OCI-M2 (cell line): ENCODE data around the gene ATP8B2.
"Not testable (repeated sequence)": the region's sequence is repeated elsewhere in the genome, so short reads cannot be mapped to it uniquely, and the experiment has no call there.

Experiments used
- DNase-seq: peaks from one replicate; lab custom pipeline; 2025; ENCODE audit not compliant: unreplicated experiment; lab: John Stamatoyannopoulos, UW

ATP8B2 gene

GRCh38 chr1:154324241-154324640 lies 1.1 kb upstream of the ATP8B2 start:
- DNase-seq = no peak

- DNase-seq = no peak
Observed at GRCh38 chr1:154325583-154326545, 539 bp downstream of the ATP8B2 start.

DNA sequence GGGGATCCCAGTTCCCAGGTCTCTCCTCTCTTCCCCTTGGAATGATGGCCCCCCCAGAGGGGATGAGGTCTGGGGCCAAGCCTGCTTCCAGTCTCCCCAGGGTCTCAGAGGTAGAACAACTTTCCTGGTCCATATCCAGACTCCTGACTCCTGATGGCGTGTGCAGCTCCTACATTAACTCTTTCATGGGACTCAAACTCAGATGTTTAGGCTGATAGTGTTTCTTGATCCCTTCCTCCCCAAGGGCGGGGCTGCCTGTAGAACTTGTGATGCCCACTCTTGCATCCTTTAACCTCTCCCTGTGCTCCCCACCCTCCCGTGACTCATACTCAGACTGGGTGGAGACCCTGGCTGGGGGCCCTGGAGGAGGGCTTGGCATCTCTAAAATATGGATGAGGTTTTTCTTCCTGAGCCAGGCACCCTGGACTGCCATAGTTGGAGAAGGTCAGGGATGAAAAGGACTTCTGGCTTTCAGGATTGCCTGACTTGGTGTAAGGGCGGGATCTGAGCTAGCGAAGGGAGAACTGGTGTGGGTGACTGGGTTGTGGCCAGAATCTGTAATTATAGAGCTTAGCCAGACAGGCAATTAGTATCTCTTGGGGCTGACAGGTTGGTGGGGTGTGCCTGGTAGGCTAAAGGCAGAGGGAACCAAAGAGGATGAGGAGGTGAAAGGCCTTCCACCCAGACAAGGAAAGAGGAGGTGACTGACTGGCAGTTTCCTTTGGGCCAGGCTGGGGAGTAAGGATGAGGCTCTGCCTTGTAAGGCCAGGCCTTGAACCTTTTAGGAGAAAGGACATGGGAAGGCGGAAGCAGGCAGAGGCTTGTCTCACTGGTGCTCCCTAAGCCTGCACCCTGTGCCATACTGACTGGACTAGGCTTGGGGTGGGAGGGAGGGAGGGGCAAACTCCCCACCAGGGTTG lies 1.5 kb downstream of the ATP8B2 start:
- no peak for DNase-seq

DNA sequence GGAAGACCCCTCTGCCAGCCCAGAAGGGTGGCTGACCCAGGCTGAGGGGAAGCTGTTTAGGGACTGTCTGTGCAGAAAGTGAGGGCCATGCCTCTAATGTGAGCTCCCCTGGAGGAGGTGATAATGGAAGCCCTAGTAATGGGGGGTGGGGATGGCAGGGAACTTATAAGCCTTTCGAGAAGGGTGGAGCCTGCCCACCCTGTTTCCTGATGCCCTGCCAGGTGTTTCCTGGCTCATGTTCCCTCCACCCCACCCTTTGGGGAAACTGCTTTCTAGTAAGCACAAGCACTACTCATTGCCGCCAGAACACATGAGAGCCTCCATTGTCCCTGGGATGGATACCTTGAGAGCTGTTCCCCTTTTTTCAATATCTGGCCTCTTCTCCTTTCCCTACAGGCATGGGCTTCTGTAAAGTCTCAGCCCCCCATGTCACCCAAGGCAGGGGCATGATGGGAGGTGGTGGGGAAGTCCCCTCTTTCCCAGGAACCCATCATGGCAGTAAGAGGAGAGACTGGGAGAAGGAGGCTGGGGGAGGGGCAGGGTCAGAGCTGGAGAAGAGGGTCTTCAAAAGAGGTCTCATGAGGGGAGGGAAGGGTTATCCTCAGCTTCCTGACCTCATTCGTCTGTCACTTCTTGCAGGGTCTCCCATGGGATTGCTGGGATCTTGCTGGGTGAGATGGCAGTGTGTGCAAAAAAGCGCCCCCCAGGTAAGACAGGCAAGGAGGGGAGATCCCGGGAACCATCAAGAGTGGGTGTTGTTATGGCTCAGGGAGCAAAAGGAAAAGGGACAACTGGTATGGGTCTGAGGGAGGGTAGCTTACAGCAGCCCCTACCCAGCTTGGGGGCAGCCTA lies 2.4 kb downstream of the ATP8B2 start:
- DNase-seq = no peak

- DNase-seq = no peak
Observed at GRCh38 chr1:154328318-154329151, 3.2 kb downstream of the ATP8B2 start.

GRCh38 chr1:154329152-154329521 lies 3.8 kb downstream of the ATP8B2 start:
- DNase-seq = no peak

DNA sequence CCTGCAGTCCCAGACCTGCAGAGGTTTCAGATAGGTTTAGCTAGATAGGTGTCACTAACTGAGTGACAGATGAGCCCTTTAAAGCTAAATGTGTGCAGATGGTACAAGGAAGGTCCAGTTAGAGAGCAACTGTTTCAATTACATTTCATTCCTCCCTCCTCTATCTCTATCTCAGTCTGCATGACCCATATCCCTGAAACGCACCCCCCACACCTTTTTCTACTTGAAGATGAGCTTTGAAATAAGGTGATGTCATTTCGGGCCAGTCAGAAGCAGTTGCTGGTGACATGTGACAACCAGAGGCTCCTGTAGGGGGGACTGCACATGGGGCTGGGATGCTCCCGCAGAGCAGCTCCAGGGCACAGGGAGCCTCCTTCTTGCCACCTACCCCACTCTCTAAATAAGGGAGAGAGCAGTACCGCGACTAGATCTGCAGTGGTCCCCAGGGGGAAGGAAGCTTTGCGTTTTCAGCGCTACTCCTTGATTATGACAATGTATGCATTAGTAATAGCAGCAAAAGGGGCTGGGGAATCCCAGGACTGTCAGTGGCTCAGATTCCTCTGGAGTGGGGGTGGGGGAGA lies 4.3 kb downstream of the ATP8B2 start:
- no peak for DNase-seq

DNA sequence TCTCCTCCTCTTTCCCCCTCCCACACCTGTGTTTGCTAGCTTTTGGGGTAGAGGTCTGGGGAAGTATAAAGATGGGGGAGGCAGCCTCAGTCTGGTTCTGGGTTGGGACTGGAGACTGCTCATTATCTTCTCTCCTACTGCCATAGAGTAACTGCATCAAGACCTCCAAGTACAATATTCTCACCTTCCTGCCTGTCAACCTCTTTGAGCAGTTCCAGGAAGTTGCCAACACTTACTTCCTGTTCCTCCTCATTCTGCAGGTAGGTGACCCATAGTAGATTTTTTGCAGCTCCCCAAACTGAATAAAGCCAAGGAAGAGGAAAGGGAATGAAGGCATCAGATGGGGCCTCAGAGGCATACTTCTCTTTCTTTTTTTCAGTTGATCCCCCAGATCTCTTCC lies 5.3 kb downstream of the ATP8B2 start:
- DNase-seq = no peak

GRCh38 chr1:154334079-154335024 lies 9.0 kb downstream of the ATP8B2 start:
- no peak for DNase-seq

DNA sequence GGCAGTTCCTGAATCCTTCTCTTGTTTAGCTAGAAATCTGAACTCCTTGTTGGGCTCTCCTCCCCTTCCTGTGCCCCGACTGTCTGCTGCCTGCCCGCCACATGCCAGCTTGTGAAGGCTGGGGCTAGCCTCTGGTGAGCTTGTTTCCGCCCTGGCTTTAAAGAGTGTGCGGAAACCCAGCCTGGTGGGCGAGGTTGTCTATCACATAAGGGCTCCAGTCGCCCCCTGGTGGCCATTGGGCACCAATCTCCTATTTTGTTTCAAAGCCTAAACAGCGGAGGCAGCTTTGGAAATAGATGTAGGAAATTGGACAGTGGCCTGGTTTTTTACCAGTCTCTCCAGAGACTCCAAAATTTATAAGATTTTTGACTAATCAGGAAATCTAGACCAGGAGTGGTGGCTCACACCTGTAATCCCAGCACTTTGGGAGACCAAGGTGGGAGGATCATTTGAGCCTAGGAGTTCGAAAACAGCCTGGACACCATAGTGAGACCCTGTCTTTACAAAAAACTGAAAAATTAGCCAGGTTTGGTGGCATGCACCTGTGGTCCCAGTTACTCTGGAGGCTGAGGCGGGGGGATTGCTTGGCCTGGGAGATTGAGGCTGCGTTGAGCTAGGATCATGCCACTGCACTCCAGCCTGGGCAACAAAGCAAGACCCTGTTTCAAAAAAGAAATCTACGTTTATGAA lies 9.8 kb downstream of the ATP8B2 start:
- no peak for DNase-seq

DNA sequence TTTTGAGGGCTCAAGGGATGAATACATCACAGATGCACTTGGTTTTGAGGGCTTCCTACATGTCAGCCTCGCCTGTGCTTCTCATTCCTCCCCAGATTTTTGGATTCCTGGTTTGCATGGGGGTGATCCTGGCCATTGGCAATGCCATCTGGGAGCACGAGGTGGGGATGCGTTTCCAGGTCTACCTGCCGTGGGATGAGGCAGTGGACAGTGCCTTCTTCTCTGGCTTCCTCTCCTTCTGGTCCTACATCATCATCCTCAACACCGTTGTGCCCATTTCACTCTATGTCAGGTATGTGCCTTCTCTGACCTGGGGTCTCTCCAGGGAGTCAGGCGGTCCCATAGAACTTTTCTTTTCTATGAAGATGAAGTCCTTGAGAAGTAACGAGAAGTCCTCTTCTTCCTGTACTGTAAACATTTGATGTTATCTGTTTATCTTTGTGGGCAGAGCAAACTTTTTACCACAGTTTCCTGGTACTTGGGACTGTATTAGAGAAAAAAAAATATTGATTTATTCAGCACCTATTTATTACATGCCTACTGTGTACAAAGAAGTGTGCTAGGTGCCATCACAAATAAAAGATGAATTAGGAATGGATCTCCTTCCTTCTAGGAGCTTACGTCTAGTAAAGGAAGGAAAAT lies 12.0 kb downstream of the ATP8B2 start:
- DNase-seq = no peak

DNA sequence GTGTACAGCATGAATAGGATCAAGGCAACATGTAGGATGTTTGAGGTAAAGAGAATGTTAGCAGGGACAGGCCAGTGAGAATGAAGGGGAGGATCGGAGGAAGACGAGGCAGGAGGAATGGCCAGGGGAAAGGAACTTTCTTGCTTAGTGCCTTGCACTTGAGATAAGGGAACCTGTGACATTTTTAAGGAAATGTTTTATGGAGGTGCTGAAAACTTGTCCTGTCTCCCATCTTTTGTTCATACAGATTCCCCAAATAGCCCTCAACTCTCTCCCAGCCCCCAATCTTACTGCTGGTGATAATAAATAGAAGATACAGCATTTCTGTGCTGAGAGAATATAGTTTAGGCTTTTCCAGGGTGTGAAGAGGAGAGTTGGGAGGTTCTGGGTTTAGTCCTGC lies 13.6 kb downstream of the ATP8B2 start:
- no peak for DNase-seq

DNA sequence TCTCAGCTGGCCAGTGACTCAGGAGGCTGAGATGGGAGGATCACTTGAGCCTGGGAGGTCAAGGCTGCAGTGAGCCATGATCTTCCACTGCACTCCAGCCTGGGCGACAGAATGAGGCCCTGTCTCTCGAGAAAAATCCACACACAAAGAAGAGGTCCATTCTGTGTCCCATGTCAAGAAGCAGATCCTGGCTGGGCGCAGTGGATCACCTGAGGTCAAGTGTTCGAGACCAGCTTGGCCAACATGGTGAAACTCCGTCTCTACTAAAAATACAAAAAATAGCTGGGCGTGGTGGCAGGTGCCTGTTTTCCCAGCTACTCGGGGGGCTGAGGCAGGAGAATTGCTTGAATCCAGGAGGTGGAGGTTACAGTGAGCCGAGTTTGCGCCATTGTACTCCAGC lies 16.0 kb downstream of the ATP8B2 start:
- DNase-seq = not testable (repeated sequence)

- DNase-seq = no peak
Observed at GRCh38 chr1:154342132-154342531, 16.8 kb downstream of the ATP8B2 start.

DNA sequence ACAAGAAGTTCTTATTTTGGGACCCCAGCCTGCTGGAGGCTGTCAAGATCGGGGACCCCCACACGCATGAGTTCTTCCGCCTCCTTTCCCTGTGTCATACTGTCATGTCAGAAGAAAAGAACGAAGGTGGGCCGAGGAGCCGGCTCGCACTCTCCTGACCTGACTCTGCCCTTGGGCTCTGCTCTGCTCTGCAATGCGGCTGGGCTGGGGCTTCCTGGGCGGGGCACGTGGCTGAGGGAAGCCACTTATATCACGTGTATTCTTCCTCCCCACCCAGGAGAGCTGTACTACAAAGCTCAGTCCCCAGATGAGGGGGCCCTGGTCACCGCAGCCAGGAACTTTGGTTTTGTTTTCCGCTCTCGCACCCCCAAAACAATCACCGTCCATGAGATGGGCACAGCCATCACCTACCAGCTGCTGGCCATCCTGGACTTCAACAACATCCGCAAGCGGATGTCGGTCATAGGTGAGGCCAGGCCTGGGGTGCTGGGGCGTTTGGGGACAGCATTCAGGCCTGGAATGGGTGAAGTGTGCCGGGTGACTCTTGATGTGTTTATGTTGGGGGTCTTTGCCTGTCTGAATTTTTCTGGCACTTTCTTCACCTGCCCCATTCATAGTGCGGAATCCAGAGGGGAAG lies 17.6 kb downstream of the ATP8B2 start:
- no peak for DNase-seq

GRCh38 chr1:154344977-154345837 lies 19.9 kb downstream of the ATP8B2 start:
- no peak for DNase-seq
